BLaER1 treated with 17β-estradiol and CSF1 and Interleukin-3, amounts not matched to agents 10 nM and 100 nM (cell line): ENCODE data around the gene ATP2C2.
A peak's percentile ranks its signal among the peaks of the same experiment; 100 is the strongest.
"Not testable (repeated sequence)": the region's sequence is repeated elsewhere in the genome, so short reads cannot be mapped to it uniquely, and the experiment has no call there.

ENCODE experiments used
- H3K27ac ChIP-seq, 11 experiments: shearing (Covaris generic); formaldehyde crosslinking; 2 replicates each; pipeline ENCODE4 v1.8.1; 2022
- H3K27me3 ChIP-seq, 11 experiments: shearing (Covaris generic); formaldehyde crosslinking; 2 replicates each; pipeline ENCODE4 v1.8.1; 2022
- H3K36me3 ChIP-seq, 11 experiments: shearing (Covaris generic); formaldehyde crosslinking; 2 replicates each; pipeline ENCODE4 v1.8.1; 2022
- H3K4me1 ChIP-seq, 10 experiments: shearing (Covaris generic); formaldehyde crosslinking; 2 replicates each; pipeline ENCODE4 v1.8.1; 2022
- H3K4me2 ChIP-seq, 11 experiments: shearing (Covaris generic); formaldehyde crosslinking; 2 replicates each; pipeline ENCODE4 v1.8.1; 2022
- H3K4me3 ChIP-seq, 10 experiments: shearing (Covaris generic); formaldehyde crosslinking; 2 replicates each; pipeline ENCODE4 v1.8.1; 2022
- H3K9ac ChIP-seq, 11 experiments: shearing (Covaris generic); formaldehyde crosslinking; 2 replicates each; pipeline ENCODE4 v1.8.1; 2022
- H3K9me3 ChIP-seq, 11 experiments: shearing (Covaris generic); formaldehyde crosslinking; replicated peaks in 1 of 11; 2 replicates each; pipeline ENCODE4 v1.8.1; 2022
- H4K20me1 ChIP-seq, 11 experiments: shearing (Covaris generic); formaldehyde crosslinking; 2 replicates each; pipeline ENCODE4 v1.8.1; 2022
- Cebpa-rat ChIP-seq, 11 experiments: shearing (Covaris generic); IDR thresholded peaks; 2 replicates each; pipeline ENCODE4 v1.8.1; 2022

ATP2C2 gene

DNA sequence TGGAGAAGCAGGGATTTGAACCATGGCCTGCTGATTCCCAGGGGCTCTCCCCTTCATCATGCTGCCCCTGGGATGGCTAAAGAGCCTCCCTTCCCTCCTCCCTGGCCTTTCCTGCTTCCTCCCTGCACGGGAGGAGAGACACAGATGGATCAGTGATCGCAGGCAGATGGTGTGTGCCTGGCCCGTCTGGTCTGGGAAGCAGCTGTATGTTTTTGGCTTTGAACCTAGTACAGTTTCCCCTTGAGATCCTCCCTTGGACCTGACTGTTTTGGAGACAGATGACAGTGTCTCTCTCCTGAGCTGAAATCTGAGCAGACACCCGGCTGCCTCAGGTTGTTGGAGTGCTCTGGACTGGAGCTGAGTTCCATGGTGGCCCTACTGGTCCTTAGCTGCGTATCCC lies 29.0 kb upstream of the ATP2C2 start:
- Histone ChIP-seq H3K27ac (no peak overlapping the region), H3K9me3 (peaks cover 20 to 35% (median 30%) of the 10 kb centered on the region in 11 experiments), H3K4me2 (no peak overlapping the region), H3K4me3 (no peak overlapping the region), H3K36me3 (no peaks in the 10 kb centered on the region), H3K4me1 (peaks cover 0 to 12% (median 3%) of the 10 kb centered on the region in 10 experiments; a peak in 4 of 20 replicates), H3K9ac (no peak overlapping the region), H3K27me3 (no peaks in the 10 kb centered on the region), H4K20me1 (no peaks in the 10 kb centered on the region)
- no peak for TF ChIP-seq Cebpa-rat (IDR thresholded peaks at IDR 0.05)

DNA sequence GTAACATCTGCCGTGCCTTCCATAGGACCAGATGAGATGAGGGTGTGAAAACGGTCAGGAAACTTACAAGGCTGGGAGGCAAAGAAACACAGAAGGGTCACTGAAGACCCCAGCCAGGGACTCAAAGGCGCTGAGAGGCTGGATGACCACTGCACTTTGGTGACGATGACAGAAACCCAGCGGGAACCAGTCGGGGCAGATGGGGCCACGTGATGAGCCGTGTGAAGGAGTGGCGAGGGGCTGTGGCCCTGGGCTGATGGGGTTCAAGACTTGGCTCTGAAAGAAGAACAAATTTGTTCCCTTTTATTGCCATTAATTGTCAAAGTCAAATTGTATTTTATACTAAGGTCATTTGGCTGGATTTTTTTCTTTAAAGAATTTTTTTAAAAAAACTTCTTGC lies 28.6 kb upstream of the ATP2C2 start:
- Histone ChIP-seq H3K4me2 (no peak overlapping the region), H3K27me3 (no peaks in the 10 kb centered on the region)
- no peak for TF ChIP-seq Cebpa-rat (IDR thresholded peaks at IDR 0.05)

DNA sequence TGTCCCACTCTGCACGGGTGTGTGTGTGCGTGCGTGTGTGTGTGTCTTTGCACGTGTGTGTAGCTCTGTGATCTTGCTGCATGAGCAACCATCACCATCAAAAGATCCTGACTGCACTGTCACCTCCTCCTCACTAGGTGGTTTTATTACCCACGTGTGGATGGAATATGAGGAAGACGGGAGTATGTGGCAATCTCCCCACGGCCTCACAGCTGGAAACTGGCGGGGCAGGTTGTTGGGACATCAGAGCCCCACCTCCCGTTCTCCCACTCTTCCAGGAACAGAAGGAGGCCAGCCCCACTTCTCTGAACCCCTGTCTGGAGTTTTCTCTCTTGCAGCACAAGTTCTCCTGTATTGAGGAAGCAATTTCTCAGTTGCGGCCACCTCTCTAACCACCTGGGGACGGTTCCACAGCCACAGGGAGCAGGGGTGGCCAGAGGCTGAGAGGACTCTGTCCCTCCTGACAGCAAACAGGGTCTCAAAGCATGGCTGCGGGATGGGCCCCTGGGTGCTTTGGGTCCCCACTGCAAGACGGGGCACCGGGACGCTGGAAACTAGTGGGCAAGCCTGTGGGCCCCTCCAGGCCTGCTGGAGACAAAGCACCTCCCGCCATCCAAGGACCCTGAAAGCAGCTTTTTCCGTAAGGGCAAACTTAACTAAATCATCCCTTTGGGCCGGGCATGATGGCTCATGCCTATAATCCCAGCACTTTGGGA lies 27.9 kb upstream of the ATP2C2 start:
- H3K4me2 ChIP-seq, result peak overlapping the region in 3 of 11 experiments; percentile 7 to 31 (median 10); a peak in 4 of 22 replicates
- no peak overlapping the region for H3K9ac ChIP-seq
- H4K20me1 ChIP-seq, result no peaks in the 10 kb centered on the region
- peak in 1 of 11 experiments; percentile 28; a peak in 1 of 22 replicates for TF ChIP-seq Cebpa-rat (IDR thresholded peaks at IDR 0.05)
- peaks cover 17 to 26% (median 22%) of the 10 kb centered on the region in 11 experiments for H3K9me3 ChIP-seq
- no peaks in the 10 kb centered on the region for H3K27me3 ChIP-seq
- no peak overlapping the region for H3K4me3 ChIP-seq
- peaks cover 0 to 12% (median 3%) of the 10 kb centered on the region in 10 experiments; a peak in 4 of 20 replicates for H3K4me1 ChIP-seq
- no peak overlapping the region for H3K27ac ChIP-seq
- H3K36me3 ChIP-seq, result no peaks in the 10 kb centered on the region

More for the DNA sequence above, 28.6 kb upstream of the ATP2C2 start:
- Histone ChIP-seq H3K9ac (no peak overlapping the region), H3K4me1 (peaks cover 0 to 12% (median 3%) of the 10 kb centered on the region in 10 experiments; a peak in 4 of 20 replicates), H3K4me3 (no peak overlapping the region), H3K36me3 (no peaks in the 10 kb centered on the region), H3K9me3 (peaks cover 20 to 33% (median 27%) of the 10 kb centered on the region in 11 experiments), H4K20me1 (no peaks in the 10 kb centered on the region), H3K27ac (no peak overlapping the region)

DNA sequence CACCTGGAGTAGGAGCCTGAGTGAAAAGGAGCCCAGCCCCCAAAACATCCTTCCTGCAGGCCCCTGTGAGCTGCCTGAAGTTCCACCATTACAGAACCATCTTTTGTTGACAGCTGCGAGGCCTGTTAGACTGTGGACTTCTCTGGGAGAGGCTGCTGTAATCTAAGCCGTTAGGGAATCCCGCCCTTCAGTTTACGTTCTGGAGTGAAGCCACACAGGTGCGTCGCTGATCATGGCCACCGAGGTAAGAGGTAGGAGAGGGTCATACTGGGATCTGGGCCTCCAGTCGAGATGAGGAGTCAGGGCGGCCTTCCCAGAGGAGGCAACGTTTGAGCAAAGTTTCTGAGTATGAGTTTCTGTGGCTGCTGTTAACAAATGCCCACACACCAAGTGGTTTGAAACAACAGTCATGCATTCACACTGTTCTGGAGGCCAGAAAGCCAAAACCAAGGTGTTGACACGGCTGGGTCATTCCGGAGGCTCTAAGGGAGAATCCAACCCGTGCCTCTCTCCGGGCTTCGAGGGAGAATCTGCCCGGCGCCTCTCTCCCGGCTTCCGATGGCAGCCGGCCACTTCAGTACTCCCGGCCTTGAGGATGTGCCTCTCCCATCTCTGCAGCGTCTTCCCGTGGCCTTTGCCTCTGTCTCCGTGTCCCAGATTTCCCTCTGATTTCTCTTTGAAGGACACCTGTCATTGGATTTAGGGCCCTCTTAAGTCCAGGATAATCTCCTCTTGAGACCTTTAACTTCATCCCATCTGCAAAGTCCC lies 26.6 kb upstream of the ATP2C2 start:
- TF ChIP-seq Cebpa-rat (IDR thresholded peaks at IDR 0.05), result no peak
- no peak overlapping the region for H3K27ac ChIP-seq

DNA sequence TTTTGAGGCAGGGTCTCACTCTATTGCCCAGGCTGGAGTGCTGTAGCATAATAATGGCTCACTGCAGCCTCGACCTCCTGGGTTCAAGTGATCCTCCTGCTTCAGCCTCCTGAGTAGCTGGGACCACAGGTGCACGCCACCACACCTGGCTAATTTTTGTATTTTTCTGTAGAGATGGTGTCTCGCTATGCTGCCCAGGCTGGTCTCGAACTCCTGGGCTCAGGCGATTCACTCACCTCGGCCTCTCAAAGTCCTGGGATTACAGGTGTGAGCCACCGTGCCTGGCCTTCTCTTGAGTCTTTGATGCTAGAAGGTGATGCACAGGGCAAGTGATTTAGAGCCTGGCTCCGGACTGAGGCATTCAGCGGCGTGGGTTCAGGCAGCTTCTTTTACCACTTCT lies 24.5 kb upstream of the ATP2C2 start:
- H3K36me3 ChIP-seq, H3K4me2 ChIP-seq, H3K27me3 ChIP-seq, H3K9me3 ChIP-seq, H3K4me3 ChIP-seq, H4K20me1 ChIP-seq, H3K9ac ChIP-seq, H3K27ac ChIP-seq: not testable (repeated sequence)
- peaks cover 0 to 12% (median 3%) of the 10 kb centered on the region in 10 experiments; a peak in 4 of 20 replicates for H3K4me1 ChIP-seq

More for the DNA sequence above, 26.6 kb upstream of the ATP2C2 start:
- Histone ChIP-seq H3K9ac (no peak overlapping the region), H3K4me2 (no peak overlapping the region), H3K4me1 (peaks cover 0 to 12% (median 3%) of the 10 kb centered on the region in 10 experiments; a peak in 4 of 20 replicates), H4K20me1 (no peaks in the 10 kb centered on the region), H3K27me3 (no peaks in the 10 kb centered on the region), H3K36me3 (no peaks in the 10 kb centered on the region), H3K9me3 (peaks cover 9 to 13% (median 13%) of the 10 kb centered on the region in 11 experiments), H3K4me3 (no peak overlapping the region)

DNA sequence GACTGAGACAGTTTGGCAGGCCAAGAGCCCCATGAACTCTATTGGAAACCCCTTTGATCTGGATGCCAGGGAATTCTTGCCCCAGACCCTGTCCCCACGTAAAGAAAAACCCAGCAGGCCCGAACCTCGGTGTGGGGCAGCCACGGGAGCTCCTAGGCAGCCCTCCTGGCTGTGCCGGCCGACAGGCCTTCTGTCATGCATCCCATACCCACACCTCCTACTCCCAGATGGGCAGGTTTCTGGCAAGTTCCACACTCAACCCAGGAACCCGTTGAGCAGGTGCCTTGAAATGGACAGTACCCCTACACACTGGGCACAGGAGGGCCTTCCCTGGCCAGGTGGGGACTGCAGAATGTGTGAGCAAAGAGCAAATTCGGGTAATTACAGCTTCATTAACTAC lies 23.6 kb upstream of the ATP2C2 start:
- H3K4me3 ChIP-seq, result no peak overlapping the region
- no peak overlapping the region for H3K9ac ChIP-seq
- no peaks in the 10 kb centered on the region for H4K20me1 ChIP-seq
- no peaks in the 10 kb centered on the region for H3K27me3 ChIP-seq
- TF ChIP-seq Cebpa-rat (IDR thresholded peaks at IDR 0.05), result no peak
- H3K36me3 ChIP-seq, result no peaks in the 10 kb centered on the region
- H3K9me3 ChIP-seq, result no peaks in the 10 kb centered on the region
- peaks cover 0 to 15% (median 7%) of the 10 kb centered on the region in 10 experiments; a peak in 10 of 20 replicates for H3K4me1 ChIP-seq
- no peak overlapping the region for H3K27ac ChIP-seq
- no peak overlapping the region for H3K4me2 ChIP-seq

DNA sequence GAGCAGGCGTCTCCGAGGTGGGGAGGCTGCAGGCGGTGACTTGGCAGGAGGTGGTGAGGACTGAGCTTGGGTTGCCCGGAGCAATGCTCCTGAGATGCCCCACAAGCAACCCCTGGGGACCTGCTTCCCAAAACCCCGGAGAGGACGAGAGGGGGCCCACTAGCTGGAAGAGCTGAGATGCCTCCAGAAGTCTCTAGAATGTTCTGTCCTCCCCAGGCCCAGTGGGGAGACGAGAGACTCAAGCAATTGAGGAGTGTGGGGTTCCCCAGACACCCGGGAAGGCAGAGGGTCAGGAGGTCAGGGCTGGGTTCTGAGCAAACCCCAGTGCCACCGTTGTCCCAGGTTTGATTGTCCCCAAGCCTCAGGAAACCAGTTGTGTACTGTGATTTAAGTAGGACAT lies 21.2 kb upstream of the ATP2C2 start:
- H3K36me3 ChIP-seq, result no peaks in the 10 kb centered on the region
- H3K4me1 ChIP-seq, result peaks cover 0 to 11% (median 7%) of the 10 kb centered on the region in 10 experiments; a peak in 9 of 20 replicates
- no peak for TF ChIP-seq Cebpa-rat (IDR thresholded peaks at IDR 0.05)
- H3K4me2 ChIP-seq, result no peak overlapping the region
- no peak overlapping the region for H3K27ac ChIP-seq
- no peaks in the 10 kb centered on the region for H4K20me1 ChIP-seq
- H3K9me3 ChIP-seq, result no peaks in the 10 kb centered on the region
- no peak overlapping the region for H3K9ac ChIP-seq
- no peaks in the 10 kb centered on the region for H3K27me3 ChIP-seq
- H3K4me3 ChIP-seq, result no peak overlapping the region

DNA sequence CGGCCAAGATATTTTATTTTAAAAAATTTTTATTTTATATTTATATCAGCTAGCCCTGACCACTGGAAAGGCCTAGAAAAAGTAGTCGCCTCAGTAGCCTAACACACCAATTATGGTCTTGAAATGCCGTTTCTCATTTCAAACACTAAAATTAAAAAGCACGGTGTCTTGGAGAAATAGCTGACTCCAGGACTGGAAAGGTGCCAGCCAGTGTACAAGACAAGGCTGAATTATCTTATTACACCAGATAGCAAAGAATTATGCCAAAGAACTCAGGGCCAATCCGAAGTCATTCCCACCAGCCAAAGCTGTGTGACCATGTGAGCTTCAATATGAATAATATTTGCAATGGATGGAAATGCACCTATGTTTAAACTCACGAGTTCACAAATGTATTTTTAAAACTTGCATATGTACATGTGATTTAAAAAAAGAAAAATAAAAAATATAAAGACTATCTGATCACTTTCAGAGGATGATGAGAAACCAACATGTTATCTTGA lies 19.9 kb upstream of the ATP2C2 start:
- no peaks in the 10 kb centered on the region for H3K36me3 ChIP-seq
- no peaks in the 10 kb centered on the region for H3K27me3 ChIP-seq
- H4K20me1 ChIP-seq, result no peaks in the 10 kb centered on the region
- no peak for TF ChIP-seq Cebpa-rat (IDR thresholded peaks at IDR 0.05)
- no peak overlapping the region for H3K27ac ChIP-seq
- no peak overlapping the region for H3K4me3 ChIP-seq
- H3K4me1 ChIP-seq, result peaks cover 0 to 11% (median 7%) of the 10 kb centered on the region in 10 experiments; a peak in 9 of 20 replicates
- H3K9me3 ChIP-seq, result no peaks in the 10 kb centered on the region
- H3K4me2 ChIP-seq, result no peak overlapping the region
- H3K9ac ChIP-seq, result no peak overlapping the region
